Measurements from ENCODE around the gene PPP1R13B. TPM values are rescaled to one million over a fixed set of nuclear protein-coding genes. Genes with fewer than 3 reads are reported as not detected.

Gene PPP1R13B
- total RNA-seq, 1 donor from 2014 or later, result 2.5 TPM

GRCh38 chr14:103725739-103726395 is 121.5 kb downstream of the PPP1R13B start:
- peaks cover 41% of the 10 kb centered on the region for H3K79me2 ChIP-seq (ENCODE audit: low read depth)
- H3K36me3 ChIP-seq, result no peaks in the 10 kb centered on the region
- H3K4me3 Mint-ChIP-seq, result no peak overlapping the region
- H3K9me3 Mint-ChIP-seq, result no peaks in the 10 kb centered on the region
- H3K9me3 ChIP-seq (ENCODE audit: low read depth), result no peaks in the 10 kb centered on the region
- no peak for TF ChIP-seq EZH2 (IDR thresholded peaks at IDR 0.05)
- TF ChIP-seq CTCF (IDR thresholded peaks at IDR 0.05), result no peak
- no peak for TF ChIP-seq EZH2phosphoT487 (IDR thresholded peaks at IDR 0.05)
- no peak overlapping the region for H2AFZ ChIP-seq (replicated peaks)
- H3K4me3 ChIP-seq, result no peak overlapping the region
- H3F3A ChIP-seq (ENCODE audit: low read depth), result no peaks in the 10 kb centered on the region
- no peak for DNase-seq (ENCODE audit: low spot score)
- H4K20me1 ChIP-seq (ENCODE audit: low read depth), result peaks cover 51% of the 10 kb centered on the region
- H3K27ac ChIP-seq, result no peak overlapping the region
- peaks cover 7% of the 10 kb centered on the region for H3K36me3 Mint-ChIP-seq
- peaks cover 3% of the 10 kb centered on the region for H3K27me3 Mint-ChIP-seq (ENCODE audit: insufficient read depth, low read depth)
- no peaks in the 10 kb centered on the region for H3K27me3 ChIP-seq
- H3K27ac Mint-ChIP-seq, result no peak overlapping the region
- no peak overlapping the region for H3K4me2 ChIP-seq
- H3K9ac ChIP-seq, result no peak overlapping the region
- H3K4me1 ChIP-seq, result no peaks in the 10 kb centered on the region
- H3K4me1 Mint-ChIP-seq, result peaks cover 3% of the 10 kb centered on the region

GRCh38 chr14:103725001-103725682 is 122.2 kb downstream of the PPP1R13B start:
- Histone ChIP-seq H3F3A (ENCODE audit: low read depth) (no peaks in the 10 kb centered on the region), H3K79me2 (ENCODE audit: low read depth) (peaks cover 48% of the 10 kb centered on the region), H3K4me2 (no peak overlapping the region)

GRCh38 chr14:103724116-103724515 is 123.3 kb downstream of the PPP1R13B start:
- H3K4me1 ChIP-seq, result no peaks in the 10 kb centered on the region
- H3K4me3 ChIP-seq, result no peak overlapping the region
- H2AFZ ChIP-seq (replicated peaks), result no peak overlapping the region
- Mint-ChIP-seq H3K36me3 (no peaks in the 10 kb centered on the region), H3K9me3 (no peaks in the 10 kb centered on the region), H3K27me3 (ENCODE audit: insufficient read depth, low read depth) (peaks cover 3% of the 10 kb centered on the region), H3K4me1 (peaks cover 11% of the 10 kb centered on the region), H3K4me3 (no peak overlapping the region), H3K27ac (no peak overlapping the region)
- H3K27ac ChIP-seq, result no peak overlapping the region
- H3K27me3 ChIP-seq, result no peaks in the 10 kb centered on the region
- no peaks in the 10 kb centered on the region for H3F3A ChIP-seq (ENCODE audit: low read depth)
- H4K20me1 ChIP-seq (ENCODE audit: low read depth), result peaks cover 66% of the 10 kb centered on the region
- H3K9ac ChIP-seq, result no peak overlapping the region
- no peak for DNase-seq (ENCODE audit: low spot score)
- H3K4me2 ChIP-seq, result no peak overlapping the region
- no peaks in the 10 kb centered on the region for H3K9me3 ChIP-seq (ENCODE audit: low read depth)
- peaks cover 58% of the 10 kb centered on the region for H3K79me2 ChIP-seq (ENCODE audit: low read depth)
- TF ChIP-seq EZH2phosphoT487 (IDR thresholded peaks at IDR 0.05), result no peak
- TF ChIP-seq CTCF (IDR thresholded peaks at IDR 0.05), result no peak
- TF ChIP-seq EZH2 (IDR thresholded peaks at IDR 0.05), result no peak
- no peaks in the 10 kb centered on the region for H3K36me3 ChIP-seq

More at GRCh38 chr14:103725001-103725682, 122.2 kb downstream of the PPP1R13B start:
- no peaks in the 10 kb centered on the region for H3K4me1 ChIP-seq
- no peaks in the 10 kb centered on the region for H3K36me3 ChIP-seq
- H3K9ac ChIP-seq, result no peak overlapping the region
- TF ChIP-seq EZH2phosphoT487 (IDR thresholded peaks at IDR 0.05) (no peak), EZH2 (IDR thresholded peaks at IDR 0.05) (no peak), CTCF (IDR thresholded peaks at IDR 0.05) (no peak)
- no peak for DNase-seq (ENCODE audit: low spot score)
- H3K27ac ChIP-seq, result no peak overlapping the region
- H3K27ac Mint-ChIP-seq, result no peak overlapping the region
- H3K9me3 Mint-ChIP-seq, result no peaks in the 10 kb centered on the region
- no peak overlapping the region for H3K4me3 ChIP-seq
- H3K27me3 ChIP-seq, result no peaks in the 10 kb centered on the region
- H3K9me3 ChIP-seq (ENCODE audit: low read depth), result no peaks in the 10 kb centered on the region
- H4K20me1 ChIP-seq (ENCODE audit: low read depth), result peaks cover 58% of the 10 kb centered on the region
- no peak overlapping the region for H2AFZ ChIP-seq (replicated peaks)
- peaks cover 8% of the 10 kb centered on the region for H3K4me1 Mint-ChIP-seq
- H3K27me3 Mint-ChIP-seq (ENCODE audit: insufficient read depth, low read depth), result peaks cover 3% of the 10 kb centered on the region
- H3K4me3 Mint-ChIP-seq, result no peak overlapping the region
- peaks cover 7% of the 10 kb centered on the region for H3K36me3 Mint-ChIP-seq
